GM11168 (cell line): ENCODE measurements around the gene PUM2.

Source experiments
- in situ Hi-C: fragments of 300-500 bp; cut with MboI; formaldehyde crosslinking; loops from one replicate; pipeline ENCODE4 v1.12.0; 2022; ENCODE audit warnings: low sequenced_read_pairs; ENCODE audit not compliant: unreplicated experiment

Gene PUM2

DNA sequence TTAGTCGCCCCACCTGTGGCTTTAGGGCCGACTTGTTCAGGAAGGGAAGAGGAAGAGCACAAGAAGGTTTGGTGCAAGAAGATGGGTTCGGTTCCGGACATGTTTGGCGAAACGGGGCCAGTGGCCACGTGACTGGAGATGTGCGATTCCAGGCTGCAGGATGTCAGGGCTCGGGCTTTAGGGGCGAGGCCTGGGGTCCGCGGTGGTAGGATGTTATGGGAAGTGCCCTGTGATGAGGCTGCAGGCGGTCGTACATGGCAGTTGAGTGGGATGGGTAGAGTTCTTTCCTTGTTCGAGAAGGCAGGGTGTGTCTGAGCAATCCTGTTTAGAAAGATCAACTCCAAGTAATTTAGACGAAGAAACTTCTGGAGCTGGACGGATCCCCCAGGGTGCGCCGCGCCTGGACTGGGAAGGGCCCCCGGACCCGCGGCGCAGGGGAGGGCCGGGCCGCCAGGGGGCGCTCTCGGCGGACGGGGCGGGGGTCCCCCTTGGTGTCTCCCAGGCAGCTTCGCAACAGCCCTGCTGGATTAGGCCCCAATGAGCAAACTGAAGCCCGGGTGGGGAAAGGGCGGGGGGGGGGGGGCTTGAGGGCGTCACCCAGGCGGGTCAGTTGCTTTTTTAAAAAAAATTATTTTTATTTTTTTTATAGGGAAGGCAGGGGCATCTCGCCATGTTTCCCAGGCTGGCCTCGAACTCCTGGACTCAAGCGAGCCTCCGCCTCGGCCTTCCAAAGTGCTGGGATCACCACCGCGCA lies 108.5 kb downstream of the PUM2 start:
- in situ Hi-C loops, result loop anchor here (25.0 kb wide), 1 partner anchor 395 kb away; no protein-coding TSS in a partner anchor

DNA sequence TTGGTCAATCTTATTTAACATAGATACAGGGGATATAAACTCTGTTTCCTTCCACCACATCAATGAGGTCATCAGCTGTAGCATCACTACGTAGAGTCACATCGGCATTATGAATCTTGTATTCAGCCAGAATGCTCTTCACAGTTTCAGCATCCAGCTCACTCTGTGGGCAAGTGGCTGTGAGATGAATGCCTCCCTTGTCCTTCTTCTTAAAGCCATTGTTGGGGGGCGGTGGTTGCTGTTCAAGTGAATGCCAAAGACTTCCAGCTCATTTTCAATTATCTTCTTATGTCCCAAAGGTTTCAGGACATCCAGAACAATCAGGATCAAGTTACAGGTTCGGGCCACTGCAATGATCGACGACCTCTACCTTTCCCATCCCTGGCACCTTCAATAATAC lies 110.4 kb downstream of the PUM2 start:
- in situ Hi-C loops, result loop anchor here (25.0 kb wide), 1 partner anchor 397 kb away; no protein-coding TSS in a partner anchor

DNA sequence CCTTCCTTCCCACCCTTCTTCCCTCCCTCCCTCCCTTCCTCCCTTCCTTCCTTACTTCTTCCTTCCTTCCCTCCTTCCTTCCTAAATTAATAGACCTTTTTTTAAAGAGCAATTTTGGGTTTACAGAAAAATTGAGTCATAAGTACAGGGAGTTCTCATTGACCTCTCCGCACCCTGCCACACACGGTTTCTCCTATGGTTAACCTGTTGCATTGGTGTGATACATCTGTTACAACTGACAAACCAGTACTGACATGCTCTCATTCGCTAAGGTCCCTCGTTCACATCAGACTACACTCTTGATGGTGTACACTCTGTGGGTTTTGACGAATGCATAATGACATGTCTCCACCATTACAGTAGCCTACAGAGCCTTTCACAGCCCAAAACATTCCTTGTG lies 114.1 kb downstream of the PUM2 start:
- in situ Hi-C loops, result loop anchor here (25.0 kb wide), 1 partner anchor 401 kb away; no protein-coding TSS in a partner anchor

DNA sequence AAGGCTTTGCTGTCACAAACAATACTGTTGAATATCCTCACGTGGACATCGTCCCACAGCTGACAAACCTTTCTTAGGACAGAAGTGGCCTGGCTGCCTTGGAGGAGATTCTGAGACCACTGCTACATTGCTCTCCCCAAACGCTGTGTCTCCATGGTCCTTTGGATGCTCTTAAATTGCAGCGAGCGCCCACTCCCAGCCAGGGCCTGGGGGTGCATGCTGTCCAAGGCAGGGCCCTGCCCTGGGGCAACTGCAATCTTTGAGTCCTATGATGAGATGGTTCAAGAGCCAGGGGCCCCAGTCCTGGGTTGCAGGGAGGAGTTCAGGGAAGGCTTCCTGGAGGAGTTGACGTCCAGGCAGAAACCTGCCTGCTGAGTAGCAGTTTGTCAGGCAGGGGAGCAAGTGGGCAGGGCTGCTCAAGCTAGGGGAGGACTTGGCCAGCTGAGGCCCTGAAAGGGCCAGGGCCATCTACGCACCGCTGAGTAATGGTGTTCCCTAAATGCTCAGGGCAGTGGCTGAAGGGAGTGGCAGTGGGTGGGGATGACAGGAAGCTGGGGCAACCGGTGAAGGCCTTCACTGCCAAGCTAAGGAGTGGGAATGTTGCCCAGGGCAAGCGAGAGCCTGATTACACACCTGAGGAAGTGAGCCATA lies 114.9 kb downstream of the PUM2 start:
- in situ Hi-C loops, result loop anchor here (25.0 kb wide), 1 partner anchor 402 kb away; no protein-coding TSS in a partner anchor

DNA sequence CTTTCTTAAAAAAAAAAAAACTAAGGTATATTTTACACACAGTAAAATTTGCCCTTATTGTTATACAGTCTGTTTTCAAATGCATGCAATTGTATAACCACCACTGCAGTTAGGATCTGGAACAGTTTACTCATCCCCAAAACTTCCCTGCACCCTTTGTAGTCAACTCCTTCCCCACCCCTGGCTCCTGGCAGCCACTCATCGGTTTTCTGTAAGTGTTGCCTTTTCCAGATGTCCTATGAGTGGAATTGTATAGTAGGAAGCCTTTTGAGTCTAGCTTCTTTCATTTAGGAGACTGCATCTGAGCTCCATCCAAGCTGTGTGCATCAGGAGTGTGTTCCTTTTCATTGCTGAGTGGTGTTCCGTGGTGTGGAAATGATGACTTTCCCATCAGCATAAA lies 116.0 kb downstream of the PUM2 start:
- in situ Hi-C loops, result loop anchor here (25.0 kb wide), 1 partner anchor 403 kb away; no protein-coding TSS in a partner anchor

DNA sequence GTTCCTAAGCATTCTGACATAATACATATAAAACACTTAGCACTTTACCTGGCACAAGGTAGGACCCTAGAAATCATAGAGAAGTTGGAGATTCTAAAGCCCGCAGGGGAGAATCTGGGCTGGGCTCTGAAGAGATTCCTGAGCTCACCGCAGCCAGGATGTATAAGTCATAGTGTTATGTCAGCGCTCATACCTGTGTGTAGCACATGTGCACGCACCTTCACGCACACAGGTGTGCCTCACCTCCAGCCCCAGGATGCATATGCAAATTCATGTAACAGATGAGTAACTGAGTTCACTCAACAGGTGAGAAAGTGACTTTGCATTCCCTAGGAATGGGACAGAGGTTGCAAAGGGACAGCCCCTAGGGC lies 117.8 kb downstream of the PUM2 start:
- in situ Hi-C loops, result loop anchor here (25.0 kb wide), 1 partner anchor 404 kb away; no protein-coding TSS in a partner anchor

DNA sequence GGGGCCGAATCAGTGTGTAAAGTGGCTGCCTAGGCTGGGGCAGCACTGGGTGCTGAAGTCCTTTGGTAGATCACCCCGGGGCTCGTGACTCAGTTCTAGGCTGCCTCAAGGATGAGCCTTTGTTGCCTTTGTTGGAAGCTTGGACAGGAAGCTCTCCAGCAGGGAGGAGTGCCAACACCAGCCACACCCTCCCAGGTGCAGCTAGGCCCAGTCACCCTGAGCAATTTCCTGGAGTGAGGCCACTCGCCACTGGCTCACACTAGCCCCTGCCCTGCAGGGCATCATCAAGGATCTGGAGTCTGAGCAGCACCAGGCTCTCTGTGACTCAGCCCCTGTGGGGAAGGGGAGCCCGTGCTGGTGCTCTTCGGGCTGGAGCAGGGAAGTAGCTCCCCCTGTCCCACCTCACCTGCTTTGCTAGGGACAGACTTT lies 119.0 kb downstream of the PUM2 start:
- in situ Hi-C loops, result loop anchor here (25.0 kb wide), 1 partner anchor 406 kb away; no protein-coding TSS in a partner anchor

DNA sequence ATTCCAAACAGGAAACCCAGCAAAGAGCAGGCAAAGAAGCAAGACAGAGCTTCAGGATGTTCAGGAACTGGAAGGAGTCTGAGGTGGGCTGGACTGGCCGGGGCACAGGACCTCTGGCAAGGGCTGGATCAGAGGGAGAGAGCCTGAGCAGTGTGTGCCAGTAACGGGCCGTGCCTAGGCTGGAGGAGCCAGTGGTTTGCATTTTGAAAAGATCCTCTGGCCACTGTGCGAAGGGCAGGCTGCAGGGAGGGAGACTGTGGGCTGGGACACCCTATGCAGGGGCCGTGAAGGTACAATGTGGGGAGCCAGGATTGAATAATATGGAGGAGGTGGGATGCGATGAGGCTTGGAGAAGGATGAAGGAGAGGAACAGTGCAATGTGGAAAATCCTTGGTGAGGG lies 119.5 kb downstream of the PUM2 start:
- in situ Hi-C loops, result loop anchor here (25.0 kb wide), 1 partner anchor 406 kb away; no protein-coding TSS in a partner anchor

DNA sequence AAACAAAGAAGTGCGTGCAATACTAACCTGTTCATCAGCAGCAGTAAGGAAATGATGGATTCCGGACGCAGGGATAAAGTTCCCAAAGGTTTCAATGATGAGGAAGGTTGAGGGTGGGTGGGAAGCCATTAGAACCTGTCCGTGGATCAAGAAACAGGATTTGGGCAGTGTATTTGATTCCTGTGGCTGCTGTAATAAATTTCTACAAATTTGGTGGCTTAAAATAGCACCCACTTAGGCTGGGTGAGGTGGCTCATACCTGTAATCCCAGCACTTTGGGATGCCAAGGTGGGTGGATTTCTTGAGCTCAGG lies 120.6 kb downstream of the PUM2 start:
- in situ Hi-C loops, result loop anchor here (25.0 kb wide), 1 partner anchor 407 kb away; no protein-coding TSS in a partner anchor

DNA sequence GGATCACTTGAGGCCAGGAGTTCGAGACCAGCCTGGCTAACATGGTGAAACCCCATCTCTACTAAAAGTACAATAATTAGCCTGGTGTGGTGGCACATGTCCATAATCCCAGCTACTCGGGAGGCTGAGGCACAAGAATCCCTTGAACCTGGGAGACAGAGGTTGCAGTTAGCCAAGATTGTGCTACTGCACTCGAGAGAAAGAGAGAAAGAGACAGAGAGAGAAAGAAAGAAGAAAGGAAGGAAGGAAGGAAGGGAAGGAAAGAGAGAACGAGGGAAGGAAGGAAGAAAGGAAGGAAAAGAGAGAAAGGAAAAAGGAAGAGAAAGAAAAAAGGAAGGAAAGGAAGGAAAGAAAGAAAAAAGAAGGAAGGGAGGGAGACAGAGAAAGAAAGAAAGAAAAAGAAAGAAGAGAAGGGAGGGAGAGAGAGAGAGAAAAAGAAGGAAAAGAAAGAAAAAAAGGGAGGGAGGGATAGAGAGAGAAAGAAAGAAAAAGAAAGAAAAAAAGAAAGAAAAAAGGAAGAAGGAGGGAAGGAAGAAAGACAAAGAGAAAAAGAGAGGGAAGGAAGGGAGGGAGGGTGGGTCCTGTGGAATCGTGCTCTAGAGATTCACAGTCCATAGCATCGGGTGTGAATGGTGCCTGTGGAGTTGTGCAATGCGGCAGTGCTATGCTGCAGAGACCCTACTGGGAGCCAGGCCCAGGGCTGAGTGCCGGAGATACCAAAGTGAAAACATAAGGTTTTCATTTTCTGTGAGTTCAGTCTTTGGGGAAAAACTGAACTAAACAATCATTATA lies 121.1 kb downstream of the PUM2 start:
- in situ Hi-C loops, result loop anchor here (25.0 kb wide), 1 partner anchor 408 kb away; no protein-coding TSS in a partner anchor

DNA sequence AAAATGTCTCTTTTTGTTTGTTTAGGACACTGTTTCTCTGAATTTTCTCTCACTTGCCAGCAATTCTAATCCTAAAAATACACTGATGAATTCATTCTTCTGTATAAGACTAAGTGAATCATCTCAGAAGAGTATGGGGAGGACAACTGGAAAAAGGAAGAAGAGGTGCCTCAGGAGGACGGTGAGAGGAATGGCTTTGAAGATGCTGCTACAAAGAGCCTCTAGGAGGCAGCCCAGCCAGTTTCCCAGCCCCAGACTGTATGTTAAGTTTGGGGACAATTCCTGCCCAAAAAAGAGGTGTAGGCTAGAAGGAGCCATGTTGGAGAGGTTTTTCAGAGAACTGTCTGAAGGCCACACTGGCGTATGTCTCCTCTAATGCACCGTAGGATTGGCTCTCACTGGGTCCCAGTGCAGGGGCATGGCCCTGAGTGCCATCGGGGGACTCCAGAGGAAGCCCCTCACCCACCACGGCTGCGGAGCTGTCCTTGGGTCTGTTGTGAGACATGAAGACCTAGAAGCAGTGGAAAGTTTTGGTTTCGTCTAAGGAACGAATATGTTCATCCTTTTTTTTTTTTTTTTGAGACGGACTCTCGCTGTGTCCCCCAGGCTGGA lies 122.6 kb downstream of the PUM2 start:
- in situ Hi-C loops, result loop anchor here (25.0 kb wide), 1 partner anchor 409 kb away; no protein-coding TSS in a partner anchor

DNA sequence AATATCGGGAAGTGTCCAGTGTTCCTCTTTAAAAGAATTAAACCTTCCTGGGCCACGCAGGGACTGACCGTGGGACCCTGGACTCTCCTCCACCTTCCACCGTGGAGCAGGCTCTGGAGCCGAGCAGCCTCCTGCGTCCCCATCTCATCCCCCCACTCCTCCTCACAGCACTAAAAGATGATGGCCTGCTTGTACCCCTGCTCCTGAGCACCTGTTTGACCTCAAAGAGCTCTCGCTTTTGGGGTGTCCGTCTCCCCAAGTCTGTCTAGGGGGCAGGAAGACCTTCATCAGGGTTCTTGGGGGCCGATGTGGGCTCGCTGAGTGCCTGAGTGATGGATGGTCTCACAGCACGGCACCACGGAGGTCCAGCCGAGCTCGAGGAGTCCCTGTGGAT lies 124.5 kb downstream of the PUM2 start:
- in situ Hi-C loops, result loop anchor here (25.0 kb wide), 1 partner anchor 411 kb away; no protein-coding TSS in a partner anchor

DNA sequence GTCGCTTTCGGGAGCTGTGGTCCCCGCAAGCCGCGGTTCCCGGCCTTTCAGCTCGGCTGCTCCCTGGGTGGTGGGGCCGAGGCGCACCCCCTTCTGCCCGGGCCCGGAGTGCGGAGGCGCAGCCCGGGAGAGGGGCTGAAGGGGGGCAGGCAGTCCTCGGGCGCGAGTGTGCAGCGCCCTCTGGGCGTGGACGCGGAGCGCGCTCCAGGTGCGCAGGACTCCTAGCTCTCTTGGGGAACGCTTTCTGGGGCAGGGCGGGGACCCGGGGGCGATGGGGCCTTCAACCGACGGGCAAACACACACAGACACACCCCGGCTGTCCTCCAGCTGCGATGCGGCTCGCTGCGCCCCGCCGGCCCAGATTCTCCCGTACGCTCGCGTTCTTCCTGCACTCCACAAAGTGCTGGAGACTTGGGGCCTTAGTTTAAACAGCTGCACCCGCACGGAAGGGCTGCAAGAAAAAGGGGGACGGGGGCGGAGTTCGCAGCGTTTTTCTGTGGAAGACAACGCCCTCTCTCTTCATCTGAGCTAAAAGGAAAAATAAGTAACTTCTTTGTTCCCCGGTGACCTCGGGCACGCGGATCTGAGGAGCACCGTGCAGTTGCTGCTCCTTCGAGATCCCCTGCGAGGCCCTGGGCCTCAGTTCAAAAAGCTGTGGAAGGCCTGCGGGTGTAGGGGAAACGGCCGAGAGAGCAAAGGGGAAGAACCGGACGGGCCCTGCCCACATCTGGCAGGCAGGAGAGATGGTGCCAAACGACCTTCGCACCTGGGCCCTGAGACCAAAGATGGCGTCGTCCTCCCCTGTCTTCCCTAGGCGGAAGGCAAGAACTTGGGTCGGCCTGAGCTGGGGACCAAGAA lies 125.1 kb downstream of the PUM2 start:
- in situ Hi-C loops, result loop anchor here (25.0 kb wide), 1 partner anchor 412 kb away; no protein-coding TSS in a partner anchor

DNA sequence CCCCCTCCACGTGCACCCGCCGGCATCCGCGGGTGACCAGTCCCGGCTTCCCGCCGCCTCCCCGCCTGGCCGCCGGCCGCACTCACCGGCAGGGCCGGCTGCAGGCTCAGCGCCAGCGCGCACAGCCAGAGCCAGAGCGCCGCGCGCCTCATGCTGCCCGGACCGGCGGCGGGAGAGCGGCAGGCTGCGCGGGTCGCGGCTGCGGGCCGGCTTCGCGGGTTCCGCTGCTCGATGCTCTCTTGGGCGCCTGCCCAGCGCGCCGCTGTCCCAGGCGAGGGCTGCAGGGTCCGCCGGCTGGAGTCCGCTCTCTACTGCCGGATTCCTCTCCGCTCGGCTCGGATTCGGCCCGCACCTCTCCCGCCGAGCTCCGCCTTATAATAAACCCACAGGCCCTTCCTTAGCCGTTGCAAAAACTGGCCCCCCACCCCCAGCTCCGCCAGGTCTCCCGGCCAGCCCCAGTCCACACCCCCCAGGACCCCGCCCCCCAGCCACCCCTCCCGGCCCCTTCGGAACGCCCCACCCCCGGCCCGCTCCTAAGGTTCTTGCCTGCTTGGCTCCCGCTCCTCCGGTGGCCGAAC lies 125.8 kb downstream of the PUM2 start, which contains the start of gene SDC1:
TSS of gene SDC1 (minus strand) at position 415 of the 578 bp plus-strand sequence. CDS start at position 152, 263 bp downstream.
- in situ Hi-C loops, result loop anchor here (25.0 kb wide), 1 partner anchor 412 kb away; no protein-coding TSS in a partner anchor

DNA sequence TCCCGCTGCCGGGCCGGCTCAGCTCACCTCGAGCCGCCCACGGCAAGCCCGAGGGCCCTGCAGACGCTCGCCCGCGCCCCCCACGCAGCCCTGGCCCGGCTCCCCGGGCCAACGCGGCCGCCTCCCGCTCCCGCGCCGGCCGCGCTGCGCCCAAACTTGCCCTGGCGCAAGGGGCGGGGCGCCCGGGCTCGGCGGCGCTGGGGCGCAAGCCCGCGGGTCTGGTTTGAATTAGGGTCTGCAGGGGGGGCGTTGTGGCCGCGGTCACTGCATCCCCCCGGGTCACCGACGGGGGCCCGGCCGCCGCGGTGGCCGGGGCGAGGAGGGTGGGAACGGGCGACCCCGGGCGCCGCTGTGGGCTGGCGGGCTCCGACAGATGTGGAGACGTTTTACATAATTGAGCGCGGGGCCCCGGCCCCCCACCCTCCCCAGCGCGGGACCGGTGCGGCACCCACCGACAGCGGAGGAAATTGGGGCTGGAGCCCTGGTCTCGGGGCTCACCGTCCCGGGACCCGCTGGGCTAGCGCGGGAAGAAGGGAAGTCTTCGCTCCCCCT lies 126.4 kb downstream of the PUM2 start:
- in situ Hi-C loops, result no loop called here

DNA sequence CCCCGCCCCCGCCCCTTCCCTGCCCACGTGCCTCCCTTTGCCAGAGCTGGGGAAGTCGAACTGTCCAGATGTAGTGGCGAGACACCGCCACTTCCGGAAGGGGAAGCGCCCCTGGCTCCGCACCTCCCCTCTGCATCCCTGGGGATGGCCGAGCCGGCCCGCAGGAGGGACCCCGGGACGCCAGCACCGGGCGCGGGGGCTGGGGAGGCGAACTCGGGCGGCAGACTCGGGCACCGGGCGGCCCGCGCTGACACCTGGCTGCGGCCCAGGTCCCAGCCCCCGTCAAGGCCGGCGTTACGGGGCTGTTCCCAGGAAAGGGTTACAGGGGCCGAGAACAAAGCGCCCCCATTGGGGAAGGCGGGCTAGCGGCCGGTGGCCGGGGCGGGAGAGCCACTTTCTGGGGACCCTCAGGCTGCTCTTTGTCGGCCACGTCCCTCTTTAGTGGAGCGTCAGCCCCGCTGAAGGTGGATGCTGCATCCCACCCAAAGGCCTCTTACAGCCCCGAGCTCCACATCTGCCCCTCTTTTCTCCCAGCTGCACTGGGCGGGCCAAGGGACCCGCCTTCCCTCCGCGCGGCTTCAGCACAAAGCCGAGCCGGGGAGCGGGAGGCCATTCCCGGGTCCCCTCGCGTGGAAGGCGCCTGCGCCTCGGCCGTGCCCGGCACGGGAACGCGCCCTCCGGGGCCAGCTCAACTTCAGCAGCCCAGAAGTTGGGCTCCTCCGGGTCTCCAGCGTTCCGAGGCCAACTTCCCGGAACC lies 127.1 kb downstream of the PUM2 start:
- in situ Hi-C loops, result no loop called here

DNA sequence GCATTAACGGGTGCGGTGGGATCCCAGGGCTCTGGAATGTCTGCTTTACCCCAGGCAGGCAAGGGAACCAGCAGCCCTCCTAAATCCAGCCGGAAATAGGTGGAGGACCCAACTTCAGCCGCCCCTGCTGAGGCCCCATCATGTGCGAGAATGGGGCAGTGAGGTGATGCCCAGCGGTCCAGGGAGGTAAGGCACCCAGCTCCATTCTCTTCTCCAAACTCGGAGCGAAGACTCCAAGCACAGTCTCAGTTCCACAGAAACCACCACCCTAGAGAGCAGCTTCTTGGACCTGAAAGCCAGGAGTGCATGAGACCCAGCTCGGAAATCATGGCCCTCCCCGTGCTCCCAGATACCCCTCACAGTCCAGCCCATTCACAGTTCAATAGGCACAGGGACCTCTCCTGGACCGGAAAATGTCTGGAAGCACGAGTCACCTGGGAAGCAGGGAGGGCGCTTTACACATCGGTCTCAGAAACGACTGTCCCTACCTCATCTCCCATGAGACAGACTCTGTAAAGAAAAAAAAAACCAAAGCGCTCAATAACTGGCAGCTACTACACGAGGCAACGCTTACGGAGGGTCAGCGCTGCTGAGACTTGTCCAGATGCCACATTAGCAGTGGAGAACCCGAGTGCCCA lies 127.8 kb downstream of the PUM2 start:
- in situ Hi-C loops, result no loop called here
